Measurements from ENCODE around the gene RPS6KA2. TPM values are rescaled to one million over a fixed set of nuclear protein-coding genes. Genes with fewer than 3 reads are reported as not detected.
"Not testable (repeated sequence)": the region's sequence is repeated elsewhere in the genome, so short reads cannot be mapped to it uniquely, and the experiment has no call there.

RPS6KA2 gene
- total RNA-seq, 4 donors from 2014 or later, result 52.1 to 84.8 (median 58.7) TPM

DNA sequence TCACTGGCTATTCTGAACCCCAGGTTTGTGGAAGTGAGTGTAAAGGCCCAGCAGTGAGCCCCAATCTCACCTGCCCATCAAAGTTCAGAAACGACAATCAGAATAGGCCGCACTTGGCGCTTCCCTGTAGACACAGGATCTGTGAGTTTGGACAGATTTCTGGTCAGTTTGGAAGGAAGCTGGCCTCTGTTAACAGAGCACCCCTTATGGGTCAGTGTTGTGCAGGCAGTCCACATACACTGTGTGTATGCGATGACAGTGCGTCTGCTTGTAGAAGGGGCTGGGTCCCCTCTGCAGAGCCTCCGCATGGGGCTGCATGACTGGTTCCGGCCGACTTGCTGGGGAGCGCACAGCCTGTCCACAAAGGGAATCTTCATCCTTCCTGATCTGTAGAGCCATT lies 240.9 kb downstream of the RPS6KA2 start:
- no peak for TF ChIP-seq CTCF (IDR thresholded peaks at IDR 0.05)
- ATAC-seq (ENCODE audit: low FRiP score), result no peak
- no peak for DNase-seq (ENCODE audit: low spot score)

- DNase-seq (ENCODE audit: low spot score); ATAC-seq (ENCODE audit: low FRiP score): not testable (repeated sequence)
These were observed 243.2 kb downstream of the RPS6KA2 start for GRCh38 chr6:166383802-166384363.

DNA sequence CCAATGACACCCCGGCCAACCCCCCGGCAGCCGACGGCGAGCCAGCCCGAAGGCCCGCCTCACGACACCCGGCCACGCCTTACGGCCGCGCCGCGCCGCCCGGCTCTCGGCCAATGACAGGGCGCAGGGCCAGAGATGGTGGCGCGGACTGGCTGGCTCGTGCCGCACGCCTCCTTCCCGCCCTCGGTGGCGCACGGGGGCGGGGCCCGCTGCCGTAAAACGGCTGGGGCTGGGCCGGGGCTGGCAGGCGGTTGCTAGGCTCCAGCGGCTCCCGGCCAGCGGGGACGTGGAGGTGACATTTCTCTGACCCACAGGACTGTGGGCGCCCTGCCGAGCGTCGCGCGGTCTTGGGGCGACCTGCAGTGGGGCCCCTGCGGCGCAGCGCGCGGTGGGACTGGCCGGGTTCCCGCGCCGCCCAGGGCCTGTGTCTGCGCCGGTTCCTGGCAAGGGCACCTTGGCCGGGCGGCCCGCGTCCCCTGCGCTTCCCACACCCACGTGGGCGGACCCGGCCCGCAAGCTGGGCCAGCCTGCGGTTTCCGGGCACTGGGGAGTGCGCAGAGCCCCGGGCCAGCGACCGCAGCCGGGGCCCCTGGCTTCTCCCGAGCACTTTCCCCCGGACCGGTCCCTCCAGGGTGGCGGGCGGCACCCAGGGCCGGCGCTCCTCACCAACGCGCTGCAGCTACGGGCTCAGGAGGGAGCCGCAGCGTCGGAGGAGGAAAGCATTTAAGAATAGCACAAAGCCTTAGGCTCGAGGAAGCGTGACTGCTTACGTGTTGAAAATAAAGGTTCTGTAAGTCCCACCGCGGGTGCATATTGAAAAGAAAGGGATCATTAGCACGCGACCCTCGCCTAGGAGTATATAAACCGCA lies 243.9 kb downstream of the RPS6KA2 start, which contains the start of gene MPC1:
Gene MPC1, minus strand, starts transcription at position 8 of the 869 bp plus-strand sequence. CDS start 64 bp downstream, outside the sequence.
- ATAC-seq (ENCODE audit: low FRiP score) (peak; percentile 100), DNase-seq (ENCODE audit: low spot score) (peak; percentile 76)
- TF ChIP-seq CTCF (IDR thresholded peaks at IDR 0.05), result no peak

DNA sequence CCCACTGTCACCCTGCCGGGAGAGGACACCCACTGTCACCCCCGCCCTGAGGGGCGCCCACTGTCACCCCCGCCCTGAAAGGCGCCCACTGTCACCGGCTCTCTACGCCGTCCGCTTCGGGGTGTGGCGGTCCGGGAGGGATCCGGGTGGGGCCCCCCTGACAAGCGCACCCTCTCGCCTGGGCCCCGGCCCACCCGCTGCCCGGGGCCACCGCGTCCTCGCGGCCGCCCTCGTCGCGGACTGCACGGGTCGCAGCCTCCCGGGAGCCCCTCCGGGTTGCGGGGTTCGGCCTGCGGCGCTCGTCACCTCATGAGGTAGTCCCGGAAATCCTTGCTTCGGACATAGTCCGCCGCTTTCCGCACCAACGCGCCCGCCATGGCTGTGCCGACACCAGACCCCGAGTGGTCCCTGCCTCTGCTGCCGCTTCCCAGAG lies 244.5 kb downstream of the RPS6KA2 start:
- DNase-seq (ENCODE audit: low spot score), result no peak
- TF ChIP-seq CTCF (IDR thresholded peaks at IDR 0.05), result no peak
- ATAC-seq (ENCODE audit: low FRiP score), result no peak

- peak in 1 of 3 donors; percentile 23 for TF ChIP-seq CTCF (IDR thresholded peaks at IDR 0.05)
- ATAC-seq (ENCODE audit: low FRiP score) (peak; percentile 55), DNase-seq (ENCODE audit: low spot score) (peak; percentile 34)
These were observed 245.1 kb downstream of the RPS6KA2 start for GRCh38 chr6:166381733-166382499.

GRCh38 chr6:166381381-166381732 lies 245.7 kb downstream of the RPS6KA2 start:
- no peak for TF ChIP-seq CTCF (IDR thresholded peaks at IDR 0.05)
- no peak for ATAC-seq (ENCODE audit: low FRiP score)
- DNase-seq (ENCODE audit: low spot score), result no peak

DNA sequence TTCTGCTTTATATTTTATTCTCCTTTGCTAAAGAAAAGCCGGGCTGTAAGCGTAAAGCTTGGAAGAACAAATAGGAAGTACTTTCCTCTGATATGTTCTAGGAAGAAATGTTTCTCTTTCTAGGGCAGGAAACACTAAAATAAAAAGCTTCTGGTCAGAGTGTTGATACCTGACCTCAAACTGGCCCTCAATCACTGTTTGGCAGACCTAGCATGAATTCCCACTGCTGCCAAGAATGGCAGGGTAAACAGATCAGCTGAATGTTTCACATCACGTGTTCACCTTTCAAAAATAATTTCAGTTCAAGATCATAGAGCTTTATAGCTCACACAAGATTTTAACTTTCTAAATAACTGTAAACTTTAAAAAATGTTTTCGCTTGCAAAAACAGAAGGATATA lies 247.3 kb downstream of the RPS6KA2 start:
- DNase-seq (ENCODE audit: low spot score) (no peak), ATAC-seq (ENCODE audit: low FRiP score) (no peak)
- TF ChIP-seq CTCF (IDR thresholded peaks at IDR 0.05), result no peak

Data from omental fat pad (tissue), 4 donors.